Embryonic facial prominence (tissue), 1 donor: ENCODE measurements around the gene PDCD2L.
"Not testable (repeated sequence)": the region's sequence is repeated elsewhere in the genome, so short reads cannot be mapped to it uniquely, and the experiment has no call there.

Experiments
- DNase-seq: peaks from one replicate; pipeline ENCODE4 v3.0.0-alpha.2; 2016; ENCODE audit errors: extremely low spot score

The PDCD2L gene, protein sequence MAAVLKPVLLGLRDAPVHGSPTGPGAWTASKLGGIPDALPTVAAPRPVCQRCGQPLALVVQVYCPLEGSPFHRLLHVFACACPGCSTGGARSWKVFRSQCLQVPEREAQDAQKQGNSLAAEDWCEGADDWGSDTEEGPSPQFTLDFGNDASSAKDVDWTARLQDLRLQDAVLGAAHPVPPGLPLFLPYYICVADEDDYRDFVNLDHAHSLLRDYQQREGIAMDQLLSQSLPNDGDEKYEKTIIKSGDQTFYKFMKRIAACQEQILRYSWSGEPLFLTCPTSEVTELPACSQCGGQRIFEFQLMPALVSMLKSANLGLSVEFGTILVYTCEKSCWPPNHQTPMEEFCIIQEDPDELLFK

DNA sequence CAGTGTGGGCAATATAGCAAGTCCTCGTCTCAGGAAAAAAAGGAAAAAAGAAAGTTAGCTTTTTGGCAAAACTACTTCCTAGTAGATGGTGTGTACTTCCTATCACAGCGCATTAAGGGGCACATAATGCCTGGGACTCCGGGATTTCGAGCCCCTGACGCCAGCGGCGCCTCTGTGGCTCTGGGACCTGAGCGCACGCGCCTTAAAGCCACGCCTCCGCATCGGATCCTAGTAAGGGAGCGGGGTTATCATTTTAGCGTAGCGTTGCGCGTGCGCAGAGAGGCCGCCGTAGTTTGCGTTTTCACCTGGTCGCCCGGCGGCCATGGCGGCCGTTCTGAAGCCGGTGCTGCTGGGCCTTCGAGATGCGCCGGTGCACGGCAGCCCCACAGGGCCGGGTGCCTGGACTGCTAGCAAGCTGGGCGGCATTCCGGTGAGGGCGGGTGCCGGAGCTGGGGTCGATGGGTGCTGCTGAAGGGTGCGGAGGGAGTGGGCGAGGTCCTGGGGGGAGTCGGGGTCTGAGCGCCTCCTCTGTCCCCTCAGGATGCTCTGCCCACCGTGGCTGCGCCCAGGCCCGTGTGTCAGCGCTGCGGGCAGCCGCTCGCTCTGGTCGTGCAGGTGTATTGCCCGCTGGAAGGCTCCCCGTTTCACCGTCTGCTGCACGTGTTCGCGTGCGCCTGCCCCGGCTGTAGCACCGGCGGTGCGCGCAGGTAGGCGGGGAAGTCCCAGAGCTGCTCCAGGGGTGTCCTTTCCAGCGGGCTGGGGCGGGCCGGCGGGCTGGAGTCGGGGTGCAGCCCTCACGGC is at the start of gene PDCD2L:
Gene PDCD2L (plus strand): TSS at position 291 of the 801 bp plus-strand sequence. CDS start 32 bp downstream, at position 323.
- peak; percentile 85 for DNase-seq

DNA sequence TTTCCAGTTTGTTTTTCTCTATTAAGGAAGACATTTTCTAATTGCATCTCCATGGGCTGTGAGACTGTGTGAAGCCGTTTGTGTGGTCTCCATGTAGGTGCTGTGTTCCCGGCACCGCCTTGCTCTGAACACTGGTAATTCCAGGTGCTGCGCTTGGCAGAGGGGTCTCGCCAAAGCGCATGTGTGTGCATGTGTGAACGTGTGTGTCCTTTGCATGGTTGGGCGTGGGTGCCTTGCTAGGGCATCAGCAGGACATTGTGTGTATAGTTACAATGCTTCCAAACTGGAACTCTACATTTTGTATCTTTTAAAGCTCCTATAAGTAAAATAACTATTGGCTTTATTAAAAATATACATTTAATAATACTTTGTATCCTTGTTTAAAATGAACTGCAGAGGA is 49.0 kb upstream of the PDCD2L start:
- no peak for DNase-seq

DNA sequence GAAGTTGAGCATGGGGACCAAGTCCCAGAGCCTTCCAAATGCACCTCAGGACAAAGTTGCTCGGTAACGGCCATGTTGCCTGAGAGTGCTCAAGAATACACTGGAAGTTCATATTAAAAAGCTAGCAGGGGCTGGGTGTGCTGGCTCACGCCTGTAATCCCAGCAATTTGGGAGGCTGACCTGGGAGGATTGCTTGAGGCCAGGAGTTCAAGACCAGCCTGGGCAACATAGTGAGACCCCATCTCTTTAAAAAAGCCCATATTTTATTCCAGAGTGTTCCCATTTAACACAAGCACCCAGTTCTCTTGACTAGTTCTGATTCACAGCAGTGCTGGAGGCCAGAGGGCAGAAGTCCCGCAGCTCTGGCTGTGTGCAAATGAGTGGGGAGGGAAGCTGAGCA is 47.3 kb upstream of the PDCD2L start:
- DNase-seq = no peak

DNA sequence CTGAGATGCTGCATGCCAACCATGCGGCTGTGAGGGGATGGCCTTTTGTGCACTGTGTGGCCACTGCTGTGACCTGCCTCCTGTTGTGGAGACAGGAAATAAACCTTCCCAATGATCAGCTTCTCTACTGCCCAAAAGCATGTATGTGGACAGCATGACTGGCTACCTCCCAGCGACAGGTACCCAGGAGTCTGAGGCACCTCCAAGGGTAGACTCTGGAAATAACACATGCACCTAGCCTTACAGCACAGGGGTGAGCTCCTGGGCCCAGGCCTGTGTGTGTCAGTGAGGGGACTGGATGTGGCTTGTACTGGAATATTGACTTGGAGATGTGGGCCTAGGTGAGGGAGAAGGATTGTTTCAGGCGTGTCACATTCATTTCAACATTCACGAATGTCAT is 46.8 kb upstream of the PDCD2L start:
- no peak for DNase-seq

DNA sequence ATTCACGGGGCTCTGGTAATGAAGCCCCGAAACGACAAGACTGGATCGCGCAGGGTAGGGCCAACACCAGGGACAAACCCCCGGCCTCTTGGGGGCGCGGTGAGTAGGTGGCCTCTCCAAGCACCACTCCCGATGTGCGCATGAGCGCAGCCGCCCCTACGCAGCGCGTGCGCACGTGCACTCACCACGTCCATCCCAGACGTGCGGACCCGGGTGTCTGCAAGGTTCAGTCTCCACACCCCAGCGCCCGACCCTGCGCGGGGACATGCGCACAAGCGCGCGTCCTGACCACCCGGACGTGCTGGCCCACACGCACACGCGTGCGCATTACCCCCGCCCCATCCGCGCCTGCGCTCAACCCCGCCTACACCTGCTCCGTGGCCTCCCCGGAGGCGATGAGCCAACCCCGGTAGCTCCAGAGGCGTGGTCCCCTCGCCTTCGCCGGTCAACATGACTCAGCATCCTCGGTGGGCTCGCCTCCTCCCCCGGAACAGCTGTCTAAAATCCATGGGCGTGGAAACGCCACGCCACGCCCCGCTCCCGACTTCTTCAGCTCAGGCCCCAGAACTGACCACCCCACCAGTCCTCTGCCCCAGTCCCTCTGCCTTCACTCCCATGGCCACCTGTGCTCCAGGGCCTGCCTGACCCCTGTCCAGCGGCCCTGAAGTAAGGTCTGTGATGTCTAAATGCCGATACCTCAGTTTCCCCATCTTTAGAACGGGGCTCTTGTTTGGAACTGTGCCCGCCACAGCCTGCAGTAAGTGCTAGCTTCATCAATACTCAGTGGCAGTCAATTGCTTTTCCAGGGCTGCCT is 44.9 kb upstream of the PDCD2L start:
- DNase-seq = peak; percentile 78

DNA sequence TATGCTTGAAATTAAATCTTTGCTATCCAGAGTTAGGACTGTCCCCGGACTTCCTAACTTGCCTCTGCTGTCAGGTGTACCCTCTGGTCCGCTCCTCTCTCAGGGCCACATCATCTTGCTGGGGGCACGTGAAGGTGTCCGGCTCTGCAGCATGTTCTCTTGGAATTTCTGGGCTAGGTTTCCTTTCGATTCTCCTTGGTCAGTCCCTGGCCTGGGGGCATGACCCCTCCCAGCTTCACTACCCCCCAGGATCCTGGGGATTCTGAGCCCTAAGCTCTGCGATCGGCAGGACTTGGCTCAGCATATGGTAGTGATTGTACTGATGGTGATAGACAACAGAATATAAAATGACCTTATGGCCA is 44.3 kb upstream of the PDCD2L start:
- DNase-seq = no peak

DNA sequence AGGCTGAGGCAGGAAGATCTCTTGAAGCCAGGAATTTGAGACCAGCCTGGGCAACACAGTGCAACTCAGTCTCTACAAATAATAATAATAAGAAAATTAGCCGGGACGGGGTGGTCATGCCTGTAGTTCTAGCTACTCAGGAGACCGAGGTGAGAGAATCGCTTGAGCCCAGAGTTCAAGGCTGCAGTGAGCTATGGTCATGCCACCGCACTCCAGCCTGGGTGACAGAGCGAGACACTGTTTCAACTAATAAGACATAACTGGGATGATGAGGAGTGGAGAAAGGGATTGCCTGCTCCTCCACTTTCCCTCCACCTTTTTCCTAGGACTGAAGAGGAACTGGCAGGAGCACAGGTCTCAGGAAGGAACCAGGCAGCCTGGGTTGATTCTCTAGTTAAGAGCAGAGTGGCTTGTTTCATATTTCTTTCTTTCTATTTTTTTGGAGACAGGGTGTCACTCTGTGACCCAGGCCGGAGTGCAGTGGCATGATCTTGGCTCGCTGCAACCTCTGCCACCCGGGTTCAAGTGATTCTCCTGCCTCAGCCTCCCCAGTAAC is 43.8 kb upstream of the PDCD2L start:
- DNase-seq = no peak

DNA sequence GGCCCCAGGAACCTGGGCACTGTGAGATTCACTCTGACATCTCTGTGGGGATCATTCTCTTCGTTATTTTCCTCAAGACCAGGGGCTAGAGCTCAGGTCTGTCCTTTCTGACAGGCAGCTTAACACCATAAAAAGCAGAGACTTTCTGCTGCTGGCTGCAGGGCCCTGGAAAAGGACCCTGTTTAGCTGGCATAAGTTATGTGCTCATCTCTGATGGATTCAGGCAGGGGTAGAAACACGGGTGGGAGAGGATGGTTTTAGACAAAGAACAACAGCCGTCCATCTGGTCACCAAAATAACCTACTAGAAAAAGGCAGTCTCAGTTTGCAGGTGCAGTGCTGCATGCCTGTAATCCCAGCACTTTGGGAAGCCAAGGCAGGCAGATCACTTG is 41.5 kb upstream of the PDCD2L start:
- DNase-seq = no peak

DNA sequence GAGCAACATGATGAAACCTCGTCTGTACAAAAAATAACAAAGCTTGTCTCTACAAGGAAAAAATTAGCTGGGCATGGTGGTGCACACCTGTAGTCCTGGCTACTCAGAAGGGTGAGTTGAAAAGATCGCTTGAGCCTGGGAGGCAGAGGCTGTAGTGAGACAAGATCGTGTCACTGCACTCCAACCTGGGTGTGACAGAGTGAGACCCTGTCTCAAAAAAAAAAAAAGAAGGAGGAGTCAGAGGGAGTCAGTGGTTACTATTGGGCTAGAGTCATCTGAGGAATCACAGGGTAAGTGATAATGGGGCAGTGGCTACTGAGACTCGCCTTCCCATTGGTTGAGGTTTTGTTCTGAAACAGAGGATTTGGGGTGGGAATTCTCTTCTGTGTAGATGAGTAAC is 41.1 kb upstream of the PDCD2L start:
- no peak for DNase-seq

DNA sequence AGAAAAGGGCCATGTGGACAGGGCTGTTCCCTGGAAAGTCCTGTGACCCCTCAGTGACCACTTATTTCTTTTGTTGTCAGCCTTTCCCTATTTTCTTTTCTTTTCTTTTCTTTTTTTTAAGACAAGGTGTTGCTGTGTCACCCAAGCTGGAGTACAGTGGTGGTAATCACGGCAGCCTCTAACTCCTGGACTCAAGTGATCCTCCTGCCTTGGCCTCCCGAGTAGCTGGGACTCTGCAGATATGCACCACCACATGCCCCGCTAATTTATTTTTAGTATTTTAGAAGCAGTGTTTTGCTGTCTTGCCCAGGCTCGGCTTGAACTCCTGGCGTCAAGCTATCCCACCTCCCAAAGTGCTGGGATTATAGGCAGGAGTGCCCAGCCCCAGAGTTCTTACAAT is 40.3 kb upstream of the PDCD2L start:
- no peak for DNase-seq

DNA sequence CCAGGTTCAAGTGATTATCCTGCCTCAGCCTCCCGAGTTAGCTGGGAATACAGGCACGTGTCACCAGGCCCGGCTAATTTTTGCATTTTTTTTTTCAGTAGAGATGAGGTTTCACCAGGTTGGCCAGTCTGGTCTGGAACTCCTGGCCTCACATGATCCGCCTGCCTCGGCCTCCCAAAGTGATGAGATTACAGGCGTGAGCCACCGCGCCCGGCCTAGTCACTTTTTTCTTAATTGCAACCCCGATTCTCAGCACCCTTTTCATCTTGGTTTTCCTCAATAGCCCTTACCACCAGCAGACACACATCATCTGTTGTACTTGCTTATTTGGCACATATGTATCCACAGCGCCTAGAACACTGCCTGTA is 39.8 kb upstream of the PDCD2L start:
- DNase-seq = no peak

DNA sequence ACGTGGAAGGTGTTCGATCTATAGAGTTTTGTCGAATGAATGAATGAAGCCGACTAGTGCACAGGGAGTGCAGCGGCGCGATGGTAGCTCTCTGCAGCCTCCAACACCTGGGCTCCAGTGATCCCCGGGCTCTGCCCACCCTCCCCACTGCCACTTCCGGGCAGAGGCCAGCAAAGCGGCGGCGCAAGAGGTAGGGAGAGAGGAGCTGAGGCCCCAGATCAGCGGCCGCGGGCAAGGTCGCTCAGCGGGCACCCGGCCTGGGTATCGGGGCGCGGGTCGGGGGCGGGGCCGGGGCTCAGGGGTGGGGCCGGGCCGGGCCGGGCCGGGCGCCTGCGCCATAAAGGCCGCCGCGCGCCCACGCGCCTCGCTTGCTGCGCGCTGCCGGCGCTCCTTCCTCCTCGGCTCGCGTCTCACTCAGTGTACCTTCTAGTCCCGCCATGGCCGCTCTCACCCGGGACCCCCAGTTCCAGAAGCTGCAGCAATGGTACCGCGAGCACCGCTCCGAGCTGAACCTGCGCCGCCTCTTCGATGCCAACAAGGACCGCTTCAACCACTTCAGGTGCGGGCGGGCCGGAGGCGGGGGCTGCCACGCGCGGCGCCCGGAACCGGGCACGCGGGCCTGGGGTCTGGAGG is 39.3 kb upstream of the PDCD2L start, which contains the start of gene GPI:
Gene GPI (plus strand): TSS at position 367 of the 633 bp plus-strand sequence. CDS start 71 bp downstream, at position 438.
- DNase-seq = no peak

DNA sequence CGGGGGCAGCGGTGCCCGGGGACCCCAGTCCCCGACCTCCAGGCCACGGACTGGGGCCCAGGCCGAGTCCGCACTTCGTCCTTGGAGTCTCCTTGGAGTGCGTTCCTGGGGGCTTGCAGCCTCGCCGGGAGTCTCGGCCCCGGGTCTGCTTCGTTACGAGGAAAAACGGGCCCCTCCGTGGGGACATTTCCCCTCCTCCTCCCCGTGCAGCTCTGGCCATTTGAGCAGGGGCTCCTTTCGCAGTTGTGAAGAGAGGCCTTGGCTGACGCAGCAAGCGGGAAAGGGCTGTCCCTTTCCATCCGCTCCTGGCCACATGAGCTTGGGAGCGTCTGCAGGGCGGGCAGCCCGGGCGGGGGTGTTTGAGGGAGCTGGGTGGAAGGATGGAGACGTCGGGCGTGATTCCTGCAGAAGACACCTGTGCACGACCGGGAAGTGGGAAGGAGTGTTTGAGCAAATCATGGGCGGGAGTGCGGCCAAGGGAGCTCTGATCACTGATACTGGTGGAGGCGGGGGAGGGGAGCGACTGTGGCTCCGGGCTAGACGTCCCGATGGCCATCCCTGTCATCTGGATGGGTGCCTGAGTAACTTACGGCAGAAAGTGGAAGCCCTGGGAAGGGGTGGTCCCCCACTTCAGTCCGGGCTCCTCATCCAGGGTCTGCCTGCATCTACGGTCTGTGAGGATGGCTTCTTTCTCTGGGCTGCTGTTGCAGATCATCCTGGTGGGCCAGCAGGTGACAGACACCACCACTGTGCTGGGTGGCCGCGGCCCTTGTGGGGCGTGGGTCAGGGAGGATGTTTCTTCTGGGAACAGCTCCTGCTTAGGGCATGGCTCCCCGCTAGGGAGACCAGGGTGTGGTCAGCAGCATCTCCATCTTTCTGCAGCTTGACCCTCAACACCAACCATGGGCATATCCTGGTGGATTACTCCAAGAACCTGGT is 38.5 kb upstream of the PDCD2L start:
- DNase-seq = no peak

DNA sequence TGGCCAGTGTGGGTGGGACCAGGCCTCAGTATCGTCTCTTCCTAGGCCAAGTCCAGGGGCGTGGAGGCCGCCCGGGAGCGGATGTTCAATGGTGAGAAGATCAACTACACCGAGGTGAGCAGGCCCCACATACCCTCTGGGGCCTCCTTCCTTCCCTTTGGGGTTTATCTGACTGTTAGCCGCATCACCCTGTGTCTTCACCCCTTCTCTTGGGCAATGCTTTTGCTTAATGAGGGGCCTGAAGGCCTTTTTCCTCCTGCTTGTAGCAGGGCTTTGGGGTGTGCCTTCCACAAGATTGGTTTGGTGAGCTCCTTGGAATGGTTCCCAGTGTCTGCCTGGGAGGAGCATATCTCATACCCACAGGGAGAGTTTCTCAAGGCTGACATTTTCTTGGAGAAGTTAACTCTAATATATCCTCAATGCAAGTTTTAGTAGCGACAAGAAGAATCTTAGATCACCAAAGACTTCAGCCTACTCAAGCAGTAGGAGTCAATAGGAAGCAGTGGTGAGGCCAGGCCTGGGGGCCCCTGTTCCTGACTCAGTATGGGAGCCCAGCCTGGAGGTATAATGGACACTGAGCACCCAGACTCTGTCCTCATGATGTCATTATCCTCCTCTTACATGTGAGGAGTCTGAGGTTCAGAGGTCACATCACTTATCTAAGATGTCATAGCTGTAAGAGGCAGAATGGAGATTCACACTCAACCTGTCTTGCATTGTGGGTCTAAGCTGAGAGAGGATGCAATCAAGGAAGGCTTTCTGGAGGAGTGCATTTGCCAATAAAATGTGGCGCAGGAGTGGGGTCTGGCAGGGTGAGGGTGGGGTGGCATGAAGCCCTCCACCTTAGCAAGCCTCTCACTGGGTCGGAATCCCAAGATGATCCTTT is 37.2 kb upstream of the PDCD2L start:
- no peak for DNase-seq

DNA sequence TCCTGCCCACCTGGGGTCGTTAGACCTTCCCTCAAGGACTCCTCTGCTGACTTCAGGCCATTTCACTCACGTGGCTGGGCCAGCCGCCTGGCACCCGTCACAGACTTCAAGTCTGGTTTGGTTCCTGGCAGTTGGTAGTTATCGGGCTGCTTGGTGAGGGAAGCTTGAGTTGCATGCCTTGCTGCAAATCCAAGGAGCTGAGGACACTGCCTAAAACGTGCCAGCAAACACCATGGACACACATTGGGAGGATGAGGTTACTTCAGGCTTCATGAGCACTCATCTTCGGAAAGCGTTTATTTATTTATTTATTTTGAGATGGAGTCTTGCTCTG is 36.6 kb upstream of the PDCD2L start:
- no peak for DNase-seq

DNA sequence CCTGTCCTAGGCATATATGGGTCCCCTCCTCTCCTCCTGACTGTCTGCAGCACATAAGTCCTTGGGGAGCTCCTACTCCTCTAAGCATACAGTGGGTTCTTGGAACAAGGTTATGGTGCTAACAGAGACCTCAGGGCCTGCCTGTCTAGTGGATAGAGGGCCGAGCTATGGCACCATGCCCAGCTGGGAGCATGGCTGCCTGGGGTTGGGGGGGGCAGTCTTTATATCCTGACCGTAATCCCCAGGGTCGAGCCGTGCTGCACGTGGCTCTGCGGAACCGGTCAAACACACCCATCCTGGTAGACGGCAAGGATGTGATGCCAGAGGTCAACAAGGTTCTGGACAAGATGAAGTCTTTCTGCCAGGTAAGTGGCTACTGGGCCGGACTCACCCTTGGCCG is 35.9 kb upstream of the PDCD2L start:
- no peak for DNase-seq

DNA sequence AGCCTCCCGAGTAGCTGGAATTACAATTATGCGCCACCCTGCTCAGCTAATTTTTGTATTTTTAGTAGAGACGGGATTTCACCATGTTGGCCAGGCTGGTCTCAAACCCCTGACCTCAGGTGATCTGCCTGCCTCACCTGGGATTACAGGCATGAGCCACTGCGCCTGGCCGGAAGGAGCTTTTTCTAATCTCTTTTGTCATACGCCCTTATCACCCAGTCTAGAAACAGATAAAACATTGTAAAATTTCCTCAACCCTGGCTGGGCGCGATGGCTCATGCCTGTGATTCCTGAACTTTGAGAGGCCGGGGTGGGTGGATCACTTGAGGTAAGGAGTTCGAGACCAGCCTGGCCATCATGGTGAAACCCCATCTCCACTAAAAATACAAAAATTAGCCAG is 35.0 kb upstream of the PDCD2L start:
- not testable (repeated sequence) for DNase-seq

DNA sequence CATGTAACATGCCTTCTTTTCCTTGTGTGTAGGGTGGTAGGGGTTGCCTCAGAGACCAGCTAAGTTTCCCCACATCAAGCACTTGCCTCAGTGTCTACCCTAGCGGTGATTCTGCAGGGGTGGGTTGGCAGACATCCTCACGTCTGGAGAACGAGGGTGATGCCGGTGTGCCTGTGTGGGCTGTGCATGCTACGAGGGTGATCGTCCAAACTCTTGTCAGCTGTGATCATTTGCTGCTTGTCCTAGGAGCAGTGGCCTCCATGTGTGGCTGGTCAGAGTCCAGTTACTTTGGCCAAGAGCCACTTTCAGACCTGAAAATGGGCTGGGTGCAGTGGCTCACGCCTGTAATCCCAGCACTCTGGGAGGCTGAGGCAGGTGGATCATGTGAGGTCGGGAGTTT is 34.1 kb upstream of the PDCD2L start:
- no peak for DNase-seq

DNA sequence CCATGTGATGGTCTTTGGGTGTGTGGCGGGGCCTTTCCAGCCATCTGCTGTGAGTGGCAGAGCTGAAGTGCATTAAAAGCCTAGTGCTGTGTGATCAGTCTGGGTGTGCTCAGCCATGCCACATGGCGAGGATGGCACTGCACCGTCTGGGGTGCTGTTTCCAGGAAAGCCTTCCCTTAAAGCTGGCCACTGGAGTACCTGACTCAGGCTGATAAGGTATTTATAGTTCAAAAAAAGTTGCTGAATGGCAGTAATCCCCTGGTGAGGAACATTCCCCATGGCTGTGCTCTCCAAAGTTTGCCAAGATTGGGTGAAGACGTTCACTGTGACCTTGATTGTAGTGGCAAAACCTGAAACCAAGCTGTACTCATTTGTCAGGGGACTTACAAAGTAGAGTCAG is 33.2 kb upstream of the PDCD2L start:
- no peak for DNase-seq
